Lung (tissue), 12 donors: ENCODE data around the gene FGF14. TPM values are rescaled to one million over a fixed set of nuclear protein-coding genes. Genes with fewer than 3 reads are reported as not detected.
A peak's percentile ranks its signal among the peaks of the same experiment; 100 is the strongest.

ENCODE experiments used
- ATAC-seq: fragments of 200-7000 bp; cut with Tn5 transposase; one replicate; pipeline ENCODE4 v1.9.1; 2020; ENCODE audit warnings: moderate number of reproducible peaks; ENCODE audit not compliant: insufficient read depth, low FRiP score
- DNase-seq, 3 donors: peaks; one replicate each; pipeline ENCODE4 v3.0.0-alpha.2; 2013 to 2017
- H3K27ac ChIP-seq, 2 donors: one replicate each; pipeline ENCODE4 v1.5.1; 2013; ENCODE audit warnings: mild to moderate bottlenecking in 2 of 2, moderate library complexity in 2 of 2, control low read depth in 1 of 2, inconsistent platforms in 1 of 2, low read depth in 1 of 2, low read length in 1 of 2
- H3K27me3 ChIP-seq, 3 donors: one replicate each; pipeline ENCODE4 v1.5.1; 2013; ENCODE audit warnings: low read length in 2 of 3; ENCODE audit not compliant: control insufficient read depth in 3 of 3, insufficient read depth in 3 of 3
- H3K36me3 ChIP-seq, 4 donors: one replicate each; pipeline ENCODE4 v1.5.1; 2013; ENCODE audit warnings: low read length in 4 of 4, mild to moderate bottlenecking in 1 of 4, moderate library complexity in 1 of 4; ENCODE audit not compliant: control insufficient read depth in 4 of 4, insufficient read depth in 4 of 4
- H3K4me1 ChIP-seq, 5 donors: one replicate each; pipeline ENCODE4 v1.5.1; 2013; ENCODE audit warnings: low read length in 5 of 5, mild to moderate bottlenecking in 2 of 5, moderate library complexity in 1 of 5; ENCODE audit not compliant: control insufficient read depth in 5 of 5, insufficient read depth in 5 of 5
- H3K4me3 ChIP-seq: one replicate; pipeline ENCODE4 v1.5.1; 2013; ENCODE audit warnings: mild to moderate bottlenecking, control low read depth, moderate library complexity
- H3K9ac ChIP-seq, 2 donors: one replicate each; pipeline ENCODE4 v1.5.1; 2013; ENCODE audit warnings: low read length in 2 of 2, control low read depth in 1 of 2; ENCODE audit not compliant: insufficient read depth in 1 of 2
- H3K9me3 ChIP-seq, 4 donors: one replicate each; pipeline ENCODE4 v1.5.1; 2013; ENCODE audit warnings: low read length in 3 of 4, mild to moderate bottlenecking in 1 of 4, moderate library complexity in 1 of 4; ENCODE audit not compliant: control insufficient read depth in 4 of 4, insufficient read depth in 3 of 4
- CTCF ChIP-seq: IDR thresholded peaks from 2 replicates; pipeline ENCODE4 v1.5.1; 2012; ENCODE audit warnings: mild to moderate bottlenecking; ENCODE audit errors: control extremely low read depth, extremely low read depth
- WGBS, 2 donors: extraction: QIAGEN DNeasy Blood & Tissue Kit; methylation state at CpG; one replicate each; pipeline ENCODE4 v1.1.7; 2013; 5-methylcytosine and 5-hydroxymethylcytosine counted together
- polyA plus RNA-seq, 2 donors: library from polyadenylated mRNA; stranded (reverse); fragments of 200-250 nt; gene quantifications; one replicate each; pipeline ENCODE4 v1.2.1, GENCODE V29; 2013
- total RNA-seq, 2 donors: library from RNA; depleted of rRNA in 1 of 2; stranded (reverse); fragments of >200 nt in 1 of 2; gene quantifications; one replicate each; pipeline ENCODE4 v1.2.1, GENCODE V29; 2014 to 2021
- donor health status: control.
- donor health status: control.
- donor health status: Bipolar disorder and iron deficiency.
- donor health status: healthy.
- donor health status: DM: yes; HTN: yes; CAD: no.

Gene FGF14
- total and polyA plus RNA-seq, 4 donors = 0.59 to 12.9 (median 2.3) TPM

- Histone ChIP-seq H3K9ac (no peak overlapping the region), H3K27ac (no peak overlapping the region), H3K27me3 (no peaks in the 10 kb centered on the region), H3K4me3 (no peak overlapping the region), H3K9me3 (no peaks in the 10 kb centered on the region), H3K4me1 (no peaks in the 10 kb centered on the region), H3K36me3 (no peaks in the 10 kb centered on the region)
- no peak for TF ChIP-seq CTCF
- WGBS, 2 donors = 24 to 38% methylated on average over 5 of the region's 5 CpGs
- no peak for ATAC-seq
- no peak for DNase-seq
These were observed 181.1 kb downstream of the FGF14 start for GRCh38 chr13:102220681-102221228.

GRCh38 chr13:102214956-102215355 is 186.9 kb downstream of the FGF14 start:
- Histone ChIP-seq H3K9me3 (no peaks in the 10 kb centered on the region), H3K4me1 (peaks cover 0 to 3% (median 0%) of the 10 kb centered on the region in 5 donors), H3K4me3 (no peak overlapping the region), H3K27me3 (no peaks in the 10 kb centered on the region), H3K36me3 (no peaks in the 10 kb centered on the region), H3K9ac (no peak overlapping the region), H3K27ac (no peak overlapping the region)
- no peak for DNase-seq
- no peak for ATAC-seq
- no peak for TF ChIP-seq CTCF

- Histone ChIP-seq H3K27me3 (no peaks in the 10 kb centered on the region), H3K4me1 (peaks cover 0 to 15% (median 0%) of the 10 kb centered on the region in 5 donors), H3K9me3 (no peaks in the 10 kb centered on the region), H3K36me3 (no peaks in the 10 kb centered on the region), H3K9ac (no peak overlapping the region), H3K27ac (no peak overlapping the region), H3K4me3 (no peak overlapping the region)
- ATAC-seq (no peak), DNase-seq (peak in 2 of 3 donors; percentile 10 to 28)
- no peak for TF ChIP-seq CTCF
- WGBS, 2 donors = 53 to 54% methylated on average over 3 of the region's 3 CpGs
These were observed 189.1 kb downstream of the FGF14 start for GRCh38 chr13:102212729-102213128.

GRCh38 chr13:102208347-102208746 is 193.5 kb downstream of the FGF14 start:
- Histone ChIP-seq H3K27ac (no peak overlapping the region), H3K36me3 (no peaks in the 10 kb centered on the region), H3K27me3 (no peaks in the 10 kb centered on the region), H3K4me3 (no peak overlapping the region), H3K9me3 (no peaks in the 10 kb centered on the region), H3K4me1 (peaks cover 0 to 17% (median 0%) of the 10 kb centered on the region in 5 donors), H3K9ac (no peak overlapping the region)
- ATAC-seq (no peak), DNase-seq (no peak)
- no peak for TF ChIP-seq CTCF
